Fibroblast of the aortic adventitia (primary cell): ENCODE results near the gene DNAJC11. TPM values are rescaled to one million over a fixed set of nuclear protein-coding genes. Genes with fewer than 3 reads are reported as not detected.

Source experiments
- DNase-seq: peaks from one replicate; pipeline ENCODE4 v3.0.0-alpha.2; 2010; ENCODE audit warnings: low read depth
- H3K4me3 ChIP-seq: 2 replicates; pipeline ENCODE4 v1.5.1; 2011; ENCODE audit warnings: low read depth, mild to moderate bottlenecking, control low read depth, low read length, moderate library complexity
- CTCF ChIP-seq: IDR thresholded peaks from 2 replicates; pipeline ENCODE4 v1.5.1; 2011; ENCODE audit warnings: mild to moderate bottlenecking, low read length, control low read depth, inconsistent platforms; ENCODE audit not compliant: insufficient read depth
- total RNA-seq: library from RNA; depleted of rRNA; stranded (reverse); fragments of >200 nt; gene quantifications from 2 replicates; pipeline ENCODE4 v1.2.3, GENCODE V29; 2012; ENCODE audit warnings: low replicate concordance

DNAJC11 gene
- total RNA-seq, 1 donor: 29.5 TPM

DNA sequence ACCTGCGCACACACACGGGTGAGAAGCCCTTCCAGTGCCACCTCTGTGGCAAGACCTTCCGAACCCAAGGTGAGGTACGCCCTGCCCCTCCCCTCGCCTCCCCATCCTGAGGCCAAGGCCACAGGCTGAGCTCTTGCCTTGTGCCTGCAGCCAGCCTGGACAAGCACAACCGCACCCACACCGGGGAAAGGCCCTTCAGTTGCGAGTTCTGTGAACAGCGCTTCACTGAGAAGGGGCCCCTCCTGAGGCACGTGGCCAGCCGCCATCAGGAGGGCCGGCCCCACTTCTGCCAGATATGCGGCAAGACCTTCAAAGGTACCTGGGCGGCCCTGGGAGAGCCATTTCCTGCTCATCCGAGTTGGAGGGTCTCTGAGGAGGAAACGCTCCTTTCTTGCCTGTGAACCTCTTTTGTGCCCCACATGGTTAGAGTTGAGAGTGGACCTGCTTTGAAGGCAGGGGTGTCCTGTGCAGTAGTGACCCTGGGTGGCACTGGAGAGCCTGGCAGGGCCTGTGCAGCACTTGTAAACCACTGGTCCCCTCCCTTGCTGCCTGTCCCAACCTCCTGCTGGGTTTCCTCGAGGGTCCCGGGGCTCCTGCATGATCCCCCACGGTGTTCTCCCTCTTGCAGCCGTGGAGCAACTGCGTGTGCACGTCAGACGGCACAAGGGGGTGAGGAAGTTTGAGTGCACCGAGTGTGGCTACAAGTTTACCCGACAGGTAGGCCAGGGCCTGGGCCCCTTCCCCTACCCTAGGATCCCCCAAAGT, 113.3 kb downstream of the DNAJC11 start:
- no peak for DNase-seq
- no peak for TF ChIP-seq CTCF
- H3K4me3 ChIP-seq: no peak overlapping the region

GRCh38 chr1:6587261-6588005, 114.2 kb downstream of the DNAJC11 start:
- DNase-seq: no peak
- TF ChIP-seq CTCF: no peak
- H3K4me3 ChIP-seq: no peak overlapping the region

DNA sequence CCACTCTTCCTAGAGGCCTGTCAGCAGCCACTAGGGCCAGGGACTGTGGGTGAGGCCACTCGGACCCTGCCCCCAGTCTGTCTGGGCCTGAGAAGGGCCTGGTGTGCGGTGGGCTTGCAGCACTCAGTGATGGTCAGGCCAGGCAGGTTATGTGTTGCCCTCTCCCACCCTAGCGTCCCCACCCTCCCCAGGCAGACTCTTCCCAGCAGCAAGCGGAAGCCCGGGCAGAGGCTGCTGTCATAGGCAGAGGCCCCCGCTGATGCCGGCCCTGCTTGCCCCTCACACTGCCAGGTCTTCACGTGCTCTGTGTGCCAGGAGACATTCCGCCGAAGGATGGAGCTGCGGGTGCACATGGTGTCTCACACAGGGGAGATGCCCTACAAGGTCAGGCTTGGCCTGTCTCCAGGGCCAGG, 115.2 kb downstream of the DNAJC11 start:
- TF ChIP-seq CTCF: no peak
- H3K4me3 ChIP-seq: no peak overlapping the region
- no peak for DNase-seq

GRCh38 chr1:6585841-6586240, 115.8 kb downstream of the DNAJC11 start:
- TF ChIP-seq CTCF: no peak
- no peak for DNase-seq
- no peak overlapping the region for H3K4me3 ChIP-seq

DNA sequence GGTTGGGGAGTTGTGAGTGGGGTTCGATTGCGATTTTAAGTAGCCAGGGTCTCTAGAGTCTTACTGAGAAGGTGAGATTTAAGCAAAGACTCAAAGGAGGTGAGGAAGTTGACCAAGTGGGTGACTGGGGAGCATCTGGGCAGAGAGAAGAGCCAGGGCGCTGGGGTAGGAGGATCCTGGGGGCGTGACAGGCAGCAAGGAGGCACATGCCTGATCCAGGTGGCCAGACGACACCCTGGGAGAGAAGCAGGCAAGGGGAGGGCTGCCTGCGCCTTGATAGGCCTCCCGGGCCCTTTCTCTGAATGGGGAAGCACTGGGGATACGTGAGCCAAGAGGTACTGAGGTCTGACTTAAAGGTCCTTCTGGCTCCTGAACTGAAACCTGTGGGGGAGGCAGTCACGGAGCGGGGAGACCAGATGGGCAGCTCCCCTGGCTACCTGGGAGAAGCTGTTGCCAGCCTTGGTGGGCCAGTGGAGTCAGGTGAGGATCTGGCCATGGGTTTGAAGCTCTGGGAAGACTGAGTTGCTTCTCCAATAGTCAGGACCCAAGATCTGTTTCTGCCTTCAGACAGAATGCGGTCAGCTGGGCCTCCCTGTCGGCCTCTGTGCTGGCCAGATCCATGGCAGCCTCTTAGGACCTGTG, 116.4 kb downstream of the DNAJC11 start:
- H3K4me3 ChIP-seq: no peak overlapping the region
- DNase-seq: no peak
- TF ChIP-seq CTCF: no peak

Other genes starting within 250 kb of the DNAJC11 start
- 2.0 and 4.4 TPM in 2 replicates for gene TNFRSF25, start 235.6 kb downstream of the DNAJC11 start, total RNA-seq
- 3.8 and 5.1 TPM in 2 replicates for gene PLEKHG5, start 210.1 kb downstream of the DNAJC11 start, total RNA-seq
- gene NOL9, start 147.3 kb downstream of the DNAJC11 start, total RNA-seq: 32.0 and 44.9 TPM in 2 replicates
- gene TAS1R1, start 146.5 kb downstream of the DNAJC11 start, total RNA-seq: not detected in 2 replicates
- gene ZBTB48, start 121.8 kb downstream of the DNAJC11 start, total RNA-seq: 7.7 and 26.4 TPM in 2 replicates
- gene KLHL21, start 98.9 kb downstream of the DNAJC11 start, total RNA-seq: 40.8 and 78.4 TPM in 2 replicates
- gene PHF13, start 88.1 kb downstream of the DNAJC11 start, total RNA-seq: 14.7 and 24.3 TPM in 2 replicates
- gene THAP3, start 76.9 kb downstream of the DNAJC11 start, total RNA-seq: 9.2 and 11.3 TPM in 2 replicates
- 66.6 and 91.9 TPM in 2 replicates for gene CAMTA1, start 83.6 kb upstream of the DNAJC11 start, total RNA-seq